ENCODE data around the gene KLRC2.
"Not testable (repeated sequence)": the region's sequence is repeated elsewhere in the genome, so short reads cannot be mapped to it uniquely, and the experiment has no call there.

Gene KLRC2

DNA sequence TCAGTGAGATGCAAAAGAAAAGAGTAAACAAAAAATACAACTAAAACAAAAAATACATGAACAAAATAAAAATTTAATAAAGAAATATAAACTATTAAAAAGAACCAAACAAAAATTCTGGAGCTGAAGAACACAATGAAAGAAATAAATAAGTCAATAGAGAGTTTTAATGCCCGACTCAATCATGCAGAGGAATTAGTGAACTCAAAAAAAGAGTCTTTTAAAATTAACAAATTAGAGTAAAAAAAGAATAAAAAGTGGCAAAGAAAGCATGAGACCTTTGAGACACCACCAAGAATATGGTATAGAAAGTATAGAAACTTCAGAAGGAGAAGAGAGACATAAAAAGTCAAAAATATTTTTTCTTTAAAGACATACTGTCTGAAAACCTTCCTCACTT is 20.0 kb upstream of the KLRC2 start:
- H3K4me1 ChIP-seq (ENCODE audit: control insufficient read depth in 1 of 2, insufficient read depth in 1 of 2, low read depth in 1 of 2, low read length in 1 of 2), result no peaks in the 10 kb centered on the region
- no peak overlapping the region for H3K4me3 ChIP-seq (ENCODE audit: low read depth in 1 of 2, low read length in 1 of 2)
- peaks cover 8% of the 10 kb centered on the region for H3K9me3 ChIP-seq
- H3K27ac ChIP-seq, result no peak overlapping the region
- H3K27me3 ChIP-seq, result no peaks in the 10 kb centered on the region
- TF ChIP-seq, protein P1, sequence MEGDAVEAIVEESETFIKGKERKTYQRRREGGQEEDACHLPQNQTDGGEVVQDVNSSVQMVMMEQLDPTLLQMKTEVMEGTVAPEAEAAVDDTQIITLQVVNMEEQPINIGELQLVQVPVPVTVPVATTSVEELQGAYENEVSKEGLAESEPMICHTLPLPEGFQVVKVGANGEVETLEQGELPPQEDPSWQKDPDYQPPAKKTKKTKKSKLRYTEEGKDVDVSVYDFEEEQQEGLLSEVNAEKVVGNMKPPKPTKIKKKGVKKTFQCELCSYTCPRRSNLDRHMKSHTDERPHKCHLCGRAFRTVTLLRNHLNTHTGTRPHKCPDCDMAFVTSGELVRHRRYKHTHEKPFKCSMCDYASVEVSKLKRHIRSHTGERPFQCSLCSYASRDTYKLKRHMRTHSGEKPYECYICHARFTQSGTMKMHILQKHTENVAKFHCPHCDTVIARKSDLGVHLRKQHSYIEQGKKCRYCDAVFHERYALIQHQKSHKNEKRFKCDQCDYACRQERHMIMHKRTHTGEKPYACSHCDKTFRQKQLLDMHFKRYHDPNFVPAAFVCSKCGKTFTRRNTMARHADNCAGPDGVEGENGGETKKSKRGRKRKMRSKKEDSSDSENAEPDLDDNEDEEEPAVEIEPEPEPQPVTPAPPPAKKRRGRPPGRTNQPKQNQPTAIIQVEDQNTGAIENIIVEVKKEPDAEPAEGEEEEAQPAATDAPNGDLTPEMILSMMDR (IDR thresholded peaks at IDR 0.05), result no peak
- H3K36me3 ChIP-seq, result no peaks in the 10 kb centered on the region

DNA sequence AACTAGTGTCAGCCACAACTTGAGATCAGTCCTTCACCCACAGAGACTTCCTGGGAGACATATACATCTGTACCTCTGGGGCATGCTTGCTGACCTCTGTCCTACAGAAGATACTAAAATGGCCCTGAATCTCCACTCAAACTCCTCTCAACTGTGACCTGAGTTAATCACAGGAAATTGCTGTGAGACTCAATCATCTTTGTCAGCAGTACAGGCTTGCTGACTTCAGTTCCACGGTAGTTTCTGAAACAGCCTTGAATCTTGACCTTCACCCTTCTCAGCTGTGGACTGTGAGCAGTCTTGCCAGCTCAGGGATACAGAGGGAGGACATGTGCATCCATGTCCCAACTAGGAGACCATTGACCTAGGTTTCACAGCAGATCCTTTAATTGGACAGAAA is 18.7 kb upstream of the KLRC2 start:
- peaks cover 3% of the 10 kb centered on the region for H3K27me3 ChIP-seq
- H3K4me3 ChIP-seq (ENCODE audit: low read depth in 1 of 2, low read length in 1 of 2), result no peak overlapping the region
- no peaks in the 10 kb centered on the region for H3K36me3 ChIP-seq
- peaks cover 8% of the 10 kb centered on the region for H3K9me3 ChIP-seq
- H3K27ac ChIP-seq, result no peak overlapping the region
- TF ChIP-seq, protein P1 (IDR thresholded peaks at IDR 0.05), result no peak
- no peaks in the 10 kb centered on the region for H3K4me1 ChIP-seq (ENCODE audit: control insufficient read depth in 1 of 2, insufficient read depth in 1 of 2, low read depth in 1 of 2, low read length in 1 of 2)

GRCh38 chr12:10453156-10453555 is 17.3 kb upstream of the KLRC2 start, which contains the start of gene KLRC1:
KLRC1 (minus strand) TSS chr12:10453377; CDS start chr12:10451156, 2,221 bp downstream.
- Histone ChIP-seq H3K27ac (no peak within 1 kb of the TSS), H3K27me3 (peaks cover 3% of the 10 kb centered on the region), H3K36me3 (no peaks in the 10 kb centered on the region), H3K4me1 (ENCODE audit: control insufficient read depth in 1 of 2, insufficient read depth in 1 of 2, low read depth in 1 of 2, low read length in 1 of 2) (no peaks in the 10 kb centered on the region), H3K9me3 (peaks cover 8% of the 10 kb centered on the region), H3K4me3 (ENCODE audit: low read depth in 1 of 2, low read length in 1 of 2) (no peak within 1 kb of the TSS)
- TF ChIP-seq, protein P1 (IDR thresholded peaks at IDR 0.05), result no peak

DNA sequence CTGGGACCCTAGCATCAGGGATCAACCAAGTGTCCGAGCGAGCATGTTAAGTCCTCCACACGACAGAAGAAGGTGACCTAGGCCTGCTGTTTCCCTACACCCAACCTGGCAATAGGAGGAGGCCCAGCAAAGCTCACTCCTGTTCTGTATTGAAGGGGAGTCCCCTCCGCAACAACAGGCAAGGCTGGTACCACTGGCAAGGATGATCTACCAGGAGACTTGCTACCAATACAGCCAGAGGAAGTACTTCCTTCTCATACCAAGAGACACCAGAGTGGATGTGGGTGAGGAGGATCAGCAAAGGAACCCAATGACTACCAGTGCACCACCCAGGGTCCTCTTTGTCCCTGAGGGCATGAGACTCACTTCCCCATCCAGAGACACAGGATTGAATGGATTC is 12.4 kb upstream of the KLRC2 start:
- Histone ChIP-seq H3K4me3 (ENCODE audit: low read depth in 1 of 2, low read length in 1 of 2) (no peak overlapping the region), H3K27me3 (peaks cover 3% of the 10 kb centered on the region), H3K4me1 (ENCODE audit: control insufficient read depth in 1 of 2, insufficient read depth in 1 of 2, low read depth in 1 of 2, low read length in 1 of 2) (no peaks in the 10 kb centered on the region), H3K36me3 (no peaks in the 10 kb centered on the region), H3K9me3 (no peaks in the 10 kb centered on the region), H3K27ac (no peak overlapping the region)
- TF ChIP-seq, protein P1 (IDR thresholded peaks at IDR 0.05), result no peak

DNA sequence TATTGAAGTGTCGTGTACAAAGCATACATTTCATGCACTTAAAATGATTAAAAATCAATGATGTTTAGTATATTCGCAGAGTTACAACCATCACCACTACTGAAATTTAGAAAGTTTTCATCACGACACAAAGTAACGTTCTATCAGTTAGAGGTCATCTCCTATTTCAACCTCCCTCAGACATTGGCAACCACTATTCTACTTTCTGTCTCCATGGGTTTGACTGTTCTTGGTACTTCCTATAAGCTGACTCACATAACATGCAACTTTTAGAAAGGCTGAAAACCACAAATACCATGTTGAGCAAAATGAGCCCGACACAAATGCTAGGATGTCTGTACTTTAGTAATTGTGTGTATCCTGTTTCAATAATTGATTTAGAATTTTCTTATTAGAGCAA is 10.2 kb upstream of the KLRC2 start:
- H3K4me3 ChIP-seq (ENCODE audit: low read depth in 1 of 2, low read length in 1 of 2); H3K9me3 ChIP-seq; H3K27me3 ChIP-seq; H3K36me3 ChIP-seq; H3K4me1 ChIP-seq (ENCODE audit: control insufficient read depth in 1 of 2, insufficient read depth in 1 of 2, low read depth in 1 of 2, low read length in 1 of 2); H3K27ac ChIP-seq: not testable (repeated sequence)

- not testable (repeated sequence) for H3K4me3 ChIP-seq (ENCODE audit: low read depth in 1 of 2, low read length in 1 of 2); H3K27ac ChIP-seq; H3K4me1 ChIP-seq (ENCODE audit: control insufficient read depth in 1 of 2, insufficient read depth in 1 of 2, low read depth in 1 of 2, low read length in 1 of 2); H3K27me3 ChIP-seq; H3K36me3 ChIP-seq; H3K9me3 ChIP-seq
Observed at GRCh38 chr12:10441144-10441543, 5.3 kb upstream of the KLRC2 start.

DNA sequence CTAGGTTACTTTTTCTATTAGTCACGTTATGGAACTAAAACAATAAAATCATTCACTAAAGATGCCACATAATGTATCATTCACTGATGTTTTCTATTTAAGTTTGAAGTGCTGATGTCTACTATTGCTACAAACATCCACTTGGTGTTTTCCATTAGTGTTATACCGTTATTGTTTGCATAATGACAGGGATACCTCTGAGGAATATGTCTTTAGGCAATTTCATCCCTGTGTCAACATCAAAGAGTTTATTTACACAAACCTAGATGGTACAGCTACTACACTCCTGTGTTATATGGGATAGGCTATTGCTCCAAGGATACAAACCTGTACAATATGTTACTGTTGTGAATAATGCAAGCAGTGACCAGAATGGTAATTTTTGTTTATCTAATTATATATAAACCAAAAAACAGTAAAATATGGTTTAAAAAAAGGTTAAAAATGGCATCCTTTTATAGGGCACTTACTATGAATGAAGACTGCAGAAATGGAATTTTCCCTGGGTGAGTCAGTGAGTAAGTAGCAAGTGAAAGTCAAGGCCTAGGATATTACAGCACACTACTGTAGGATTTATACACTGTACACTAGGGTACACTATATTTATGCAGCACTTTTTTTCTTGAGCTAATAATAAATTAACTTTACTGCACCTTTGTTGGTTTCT is 3.9 kb upstream of the KLRC2 start:
- H3K36me3 ChIP-seq; H3K27ac ChIP-seq; H3K4me1 ChIP-seq (ENCODE audit: control insufficient read depth in 1 of 2, insufficient read depth in 1 of 2, low read depth in 1 of 2, low read length in 1 of 2); H3K9me3 ChIP-seq; H3K4me3 ChIP-seq (ENCODE audit: low read depth in 1 of 2, low read length in 1 of 2): not testable (repeated sequence)
- H3K27me3 ChIP-seq, result peaks cover 14% of the 10 kb centered on the region

GRCh38 chr12:10437601-10438000 is 1.8 kb upstream of the KLRC2 start:
- H3K36me3 ChIP-seq; H3K9me3 ChIP-seq; H3K4me1 ChIP-seq (ENCODE audit: control insufficient read depth in 1 of 2, insufficient read depth in 1 of 2, low read depth in 1 of 2, low read length in 1 of 2); H3K27ac ChIP-seq; H3K4me3 ChIP-seq (ENCODE audit: low read depth in 1 of 2, low read length in 1 of 2): not testable (repeated sequence)
- peaks cover 14% of the 10 kb centered on the region for H3K27me3 ChIP-seq

- H3K9me3 ChIP-seq, result not testable (repeated sequence)
- peaks cover 16% of the 10 kb centered on the region for H3K27me3 ChIP-seq
Observed at GRCh38 chr12:10430623-10431022, 5.2 kb downstream of the KLRC2 start.

DNA sequence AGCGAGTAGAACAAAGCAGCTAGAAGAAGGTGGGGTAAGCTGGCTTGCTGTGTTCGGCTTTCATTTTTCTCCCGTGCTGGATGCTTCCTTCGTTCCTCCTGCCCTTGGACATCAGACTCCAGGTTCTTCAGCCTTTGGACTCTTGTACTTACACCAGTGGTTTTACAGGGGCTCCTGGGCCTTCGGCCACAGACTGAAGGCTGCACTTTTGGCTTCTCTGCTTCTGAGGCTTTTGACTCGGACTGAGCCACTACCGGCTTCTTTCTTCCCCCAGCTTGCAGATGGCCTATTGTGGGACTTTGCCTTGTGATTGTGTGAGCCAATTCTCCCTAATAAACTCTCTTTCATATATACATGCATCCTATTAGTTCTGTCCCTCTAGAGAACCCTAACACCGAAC is 9.9 kb downstream of the KLRC2 start:
- H3K27ac ChIP-seq; H3K9me3 ChIP-seq; H3K36me3 ChIP-seq; H3K4me3 ChIP-seq (ENCODE audit: low read depth in 1 of 2, low read length in 1 of 2); H3K4me1 ChIP-seq (ENCODE audit: control insufficient read depth in 1 of 2, insufficient read depth in 1 of 2, low read depth in 1 of 2, low read length in 1 of 2): not testable (repeated sequence)
- peaks cover 11% of the 10 kb centered on the region for H3K27me3 ChIP-seq

More at GRCh38 chr12:10430623-10431022, 5.2 kb downstream of the KLRC2 start:
- not testable (repeated sequence) for H3K4me1 ChIP-seq (ENCODE audit: control insufficient read depth in 1 of 2, insufficient read depth in 1 of 2, low read depth in 1 of 2, low read length in 1 of 2); H3K4me3 ChIP-seq (ENCODE audit: low read depth in 1 of 2, low read length in 1 of 2); H3K36me3 ChIP-seq; H3K27ac ChIP-seq
